ENCODE results near the gene SRP54. TPM values are rescaled to one million over a fixed set of nuclear protein-coding genes. Genes with fewer than 3 reads are reported as not detected.

Gene SRP54
- total and polyA plus RNA-seq, 2 of the 13 experiments (the other 11 are each of a cell fraction or from before 2014, with no cell fraction given): 42.2 to 207 TPM

DNA sequence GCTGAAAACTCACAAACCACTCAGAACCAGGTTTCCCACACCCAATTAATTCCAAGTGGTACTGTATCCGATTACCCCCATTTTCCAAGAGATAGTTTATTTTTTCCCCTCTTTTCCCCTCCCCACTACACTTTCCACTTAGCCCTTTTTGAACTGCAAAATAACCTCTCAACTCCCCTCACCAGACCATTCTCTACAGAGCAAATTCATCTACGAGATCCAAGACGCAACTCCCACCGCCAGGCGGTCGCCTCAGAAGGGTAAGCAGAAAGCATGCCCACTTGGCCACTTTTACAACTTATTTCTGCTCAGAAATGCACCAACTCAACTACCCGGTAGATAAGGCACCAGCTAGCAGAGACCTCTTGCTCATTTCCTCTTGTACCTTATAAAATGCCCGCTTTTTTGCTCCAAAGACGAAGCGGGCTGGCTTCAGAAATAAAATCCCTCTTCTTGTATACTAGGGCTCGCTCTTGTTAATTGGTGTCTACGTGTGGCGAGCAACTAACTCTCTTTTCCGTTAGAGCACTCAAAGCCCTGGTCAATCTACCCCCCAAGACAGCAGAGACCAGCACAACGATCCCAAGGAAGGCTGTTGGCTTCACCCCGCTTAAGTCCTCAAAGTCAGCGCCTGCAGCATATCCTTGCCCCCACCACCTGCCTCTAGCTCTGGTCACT, 910 bp upstream of the SRP54 start (continued):
- TF ChIP-seq ZNF407 (CRISPR knock-in tag; IDR thresholded peaks at IDR 0.05; ENCODE audit: not compliant biosample characterization) (peak; percentile 75), ZNF564 (CRISPR knock-in tag; IDR thresholded peaks at IDR 0.05) (no peak; the same call in 1 of the 2 replicates), CHD4 (IDR thresholded peaks at IDR 0.05; ENCODE audit: borderline replicate concordance, low read length) (0 out of 2 replicates have a peak, but pooled peaks have one; percentile 5), ZNF20 (CRISPR knock-in tag; IDR thresholded peaks at IDR 0.05) (peak; percentile 97), ZNF224 (CRISPR knock-in tag; IDR thresholded peaks at IDR 0.05) (peak; percentile 69), TOE1 (CRISPR knock-in tag; IDR thresholded peaks at IDR 0.05) (peak; percentile 18; the same call in 1 of the 2 replicates), HNRNPH1 (optimal IDR thresholded peaks at IDR 0.05; ENCODE audit: low read depth, low read length) (no peak), CHCHD3 (CRISPR knock-in tag; IDR thresholded peaks at IDR 0.05) (peak; percentile 96; the same call in 1 of the 2 replicates), HMG20A (CRISPR knock-in tag; IDR thresholded peaks at IDR 0.05; ENCODE audit: borderline replicate concordance) (no peak), ZNF510 (CRISPR knock-in tag; IDR thresholded peaks at IDR 0.05; ENCODE audit: low read depth) (peak; percentile 35), ZNF7 (CRISPR knock-in tag; IDR thresholded peaks at IDR 0.05) (0 out of 2 replicates have a peak, but pooled peaks have one; percentile 21), ZNF841 (CRISPR knock-in tag; IDR thresholded peaks at IDR 0.05; ENCODE audit: borderline replicate concordance) (no peak), NFE2 (CRISPR knock-in tag; IDR thresholded peaks at IDR 0.05) (no peak), ZNF550 (CRISPR knock-in tag; IDR thresholded peaks at IDR 0.05; ENCODE audit: borderline replicate concordance) (0 out of 2 replicates have a peak, but pooled peaks have one; percentile 81), ZNF891 (CRISPR knock-in tag; IDR thresholded peaks at IDR 0.05) (0 out of 2 replicates have a peak, but pooled peaks have one; percentile 99), CCDC6 (CRISPR knock-in tag; IDR thresholded peaks at IDR 0.05) (no peak), SMAD9 (CRISPR knock-in tag; IDR thresholded peaks at IDR 0.05) (no peak)
- TF ChIP-seq, protein P1, sequence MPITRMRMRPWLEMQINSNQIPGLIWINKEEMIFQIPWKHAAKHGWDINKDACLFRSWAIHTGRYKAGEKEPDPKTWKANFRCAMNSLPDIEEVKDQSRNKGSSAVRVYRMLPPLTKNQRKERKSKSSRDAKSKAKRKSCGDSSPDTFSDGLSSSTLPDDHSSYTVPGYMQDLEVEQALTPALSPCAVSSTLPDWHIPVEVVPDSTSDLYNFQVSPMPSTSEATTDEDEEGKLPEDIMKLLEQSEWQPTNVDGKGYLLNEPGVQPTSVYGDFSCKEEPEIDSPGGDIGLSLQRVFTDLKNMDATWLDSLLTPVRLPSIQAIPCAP (CRISPR knock-in tag; IDR thresholded peaks at IDR 0.05; ENCODE audit: low read depth): no peak
- TF ChIP-seq, protein P2, sequence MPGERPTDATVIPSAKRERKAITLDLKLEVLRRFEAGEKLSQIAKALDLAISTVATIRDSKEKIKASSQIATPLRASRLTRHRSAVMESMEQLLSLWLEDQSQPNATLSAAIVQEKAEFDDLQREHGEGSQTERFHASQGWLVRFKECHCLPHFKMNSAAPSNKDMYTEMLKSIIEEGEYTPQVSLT (CRISPR knock-in tag; IDR thresholded peaks at IDR 0.05; ENCODE audit: borderline replicate concordance, low read depth): 0 out of 2 replicates have a peak, but pooled peaks have one; percentile 57
